Cerebellar cortex (tissue), 1 donor: ENCODE measurements around the gene ZNF616.
"Not testable (repeated sequence)": the region's sequence is repeated elsewhere in the genome, so short reads cannot be mapped to it uniquely, and the experiment has no call there.

ENCODE experiments used
- DNase-seq: peaks from one replicate; pipeline ENCODE4 v3.0.0-alpha.2; 2015; ENCODE audit warnings: low spot score

Gene ZNF616

DNA sequence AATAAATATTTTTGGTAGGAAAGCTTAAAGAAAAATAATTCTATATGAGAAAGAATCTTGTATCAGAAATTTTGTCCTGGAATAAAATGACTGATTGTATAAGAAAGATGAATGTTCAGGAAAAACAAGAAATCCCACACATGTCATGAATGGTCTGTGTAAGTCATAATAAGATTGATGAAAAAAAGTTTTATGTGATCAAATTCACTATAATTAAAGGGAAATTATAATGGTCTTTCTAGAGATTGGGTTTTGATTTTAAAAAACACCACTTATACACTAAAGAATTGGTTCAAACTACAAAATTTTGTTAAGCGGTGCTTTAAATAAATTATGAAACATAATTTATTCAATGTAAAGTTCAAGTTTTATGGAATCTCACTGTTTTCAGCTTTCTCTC is 37.0 kb downstream of the ZNF616 start:
- no peak for DNase-seq

DNA sequence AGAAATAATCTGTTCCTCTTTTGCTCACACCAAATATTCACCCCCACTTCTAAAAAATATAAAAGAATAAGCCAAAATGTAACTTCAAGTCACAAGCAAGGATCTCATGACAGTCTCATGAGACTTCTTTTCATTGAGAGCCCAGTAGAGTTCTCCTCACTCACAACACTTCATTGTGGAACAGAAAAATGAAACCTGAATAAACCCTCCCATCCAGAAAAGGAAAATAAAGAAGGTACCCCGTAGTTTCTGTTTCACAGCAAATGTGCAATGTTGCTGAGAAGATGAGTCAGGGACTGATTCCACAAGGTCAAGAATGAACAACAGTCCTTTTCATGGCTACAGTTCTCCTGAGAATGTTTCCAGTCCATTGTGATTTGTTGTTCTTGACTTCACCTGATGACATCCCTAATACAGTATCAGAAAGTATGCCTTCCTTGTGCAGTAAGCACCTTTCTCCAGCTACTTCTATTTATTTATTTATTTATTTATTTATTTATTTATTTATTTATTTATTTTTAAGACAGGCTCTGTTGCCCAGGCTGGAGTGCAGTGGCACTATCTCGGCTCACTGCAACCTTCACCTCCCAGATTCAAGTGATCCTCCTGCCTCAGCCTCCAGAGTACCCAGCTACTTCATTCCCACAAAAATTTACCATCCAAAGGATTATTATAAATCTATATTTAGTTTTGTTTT is 37.7 kb downstream of the ZNF616 start:
- no peak for DNase-seq

DNA sequence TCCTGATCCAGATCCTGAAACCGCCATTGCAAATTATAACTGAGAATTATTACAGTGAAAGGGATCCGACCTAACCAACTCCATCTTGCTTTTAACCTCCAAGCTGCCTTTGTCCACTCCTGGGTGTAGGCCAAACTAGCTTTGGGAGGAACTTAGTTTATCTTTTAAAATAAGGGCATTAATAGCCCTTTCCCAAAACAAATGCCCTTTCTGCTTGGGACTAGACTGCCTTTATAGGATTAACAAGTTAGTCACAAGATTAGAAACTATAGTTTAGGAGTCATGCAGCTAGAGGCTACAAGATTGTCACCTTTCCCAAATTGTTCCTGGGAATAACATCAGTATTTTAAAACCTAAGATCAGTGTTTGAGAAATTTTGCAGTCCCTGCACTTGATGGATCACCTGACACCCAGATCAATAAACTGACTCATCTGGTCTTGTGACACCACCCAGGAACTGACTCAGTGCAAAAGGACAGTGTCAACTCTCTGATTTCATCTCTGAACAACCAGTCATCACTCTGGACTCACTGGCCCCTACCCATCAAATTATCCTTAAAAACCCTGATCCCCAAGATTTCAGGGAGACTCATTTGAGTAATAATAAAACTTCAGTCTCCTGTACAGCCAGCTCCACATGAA is 40.1 kb downstream of the ZNF616 start:
- no peak for DNase-seq

DNA sequence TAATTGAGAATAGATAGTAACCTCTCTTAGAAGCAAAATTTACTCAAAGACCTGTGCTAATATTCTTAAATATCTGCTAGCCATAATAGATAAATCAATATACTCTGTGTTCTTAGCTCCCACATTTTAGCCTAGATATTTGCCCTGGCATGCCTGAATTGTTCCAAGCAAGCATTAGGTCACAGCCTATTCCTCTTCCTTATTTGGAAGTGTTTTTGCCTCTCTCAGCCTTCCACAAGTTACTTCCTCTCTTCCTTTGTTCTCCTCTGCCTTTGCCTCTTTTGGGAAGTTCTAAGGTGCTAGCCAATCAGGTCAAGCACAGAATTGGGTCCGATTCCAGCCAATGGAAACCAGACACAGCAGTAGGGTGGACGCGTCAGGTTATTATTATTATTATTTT is 43.3 kb downstream of the ZNF616 start:
- not testable (repeated sequence) for DNase-seq

DNA sequence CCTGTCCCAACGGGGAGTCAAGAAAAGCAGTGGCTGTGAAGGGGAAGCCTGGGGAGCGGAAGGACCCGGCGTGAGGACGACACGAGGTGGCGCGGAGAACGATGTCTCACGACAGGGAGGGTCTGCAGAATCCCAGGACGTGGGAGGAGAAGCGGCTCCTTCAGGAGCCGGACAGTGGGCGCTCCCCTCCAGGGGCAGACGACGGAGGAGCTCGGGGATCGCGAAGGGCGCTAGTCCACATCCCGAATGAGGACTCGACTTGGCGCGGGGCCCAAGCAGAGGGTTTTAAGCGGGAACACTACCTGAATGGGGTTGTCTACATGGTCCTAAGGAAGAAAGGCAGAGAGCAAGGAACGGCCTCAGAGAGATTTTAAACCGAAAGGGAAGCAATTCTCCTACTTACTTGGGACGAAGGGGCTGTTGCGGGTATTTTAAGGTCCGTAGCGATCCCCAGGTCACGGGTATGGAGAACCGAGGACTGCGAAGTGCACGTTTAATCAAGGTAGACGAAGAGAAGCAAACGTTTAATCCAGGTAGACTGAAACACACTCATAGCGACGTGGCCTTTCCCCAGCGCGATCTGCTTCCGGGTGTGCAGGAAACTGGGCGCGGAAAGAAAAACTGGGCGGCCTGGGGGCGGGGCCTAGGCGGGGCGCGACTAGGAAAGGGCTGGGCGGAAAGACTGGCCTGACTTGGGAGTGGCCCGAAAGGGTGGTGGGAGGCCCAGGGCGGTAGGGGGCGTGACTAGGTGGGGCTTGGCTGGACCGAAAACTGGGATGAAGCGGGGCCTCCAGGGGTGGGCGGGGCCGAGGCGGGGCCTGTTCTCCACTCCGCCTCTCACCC is 44.3 kb downstream of the ZNF616 start, which contains the start of gene ZNF841:
Gene ZNF841, minus strand, starts transcription at position 594 of the 843 bp plus-strand sequence. CDS start 10,964 bp downstream, outside the sequence.
- DNase-seq: peak; percentile 95

DNA sequence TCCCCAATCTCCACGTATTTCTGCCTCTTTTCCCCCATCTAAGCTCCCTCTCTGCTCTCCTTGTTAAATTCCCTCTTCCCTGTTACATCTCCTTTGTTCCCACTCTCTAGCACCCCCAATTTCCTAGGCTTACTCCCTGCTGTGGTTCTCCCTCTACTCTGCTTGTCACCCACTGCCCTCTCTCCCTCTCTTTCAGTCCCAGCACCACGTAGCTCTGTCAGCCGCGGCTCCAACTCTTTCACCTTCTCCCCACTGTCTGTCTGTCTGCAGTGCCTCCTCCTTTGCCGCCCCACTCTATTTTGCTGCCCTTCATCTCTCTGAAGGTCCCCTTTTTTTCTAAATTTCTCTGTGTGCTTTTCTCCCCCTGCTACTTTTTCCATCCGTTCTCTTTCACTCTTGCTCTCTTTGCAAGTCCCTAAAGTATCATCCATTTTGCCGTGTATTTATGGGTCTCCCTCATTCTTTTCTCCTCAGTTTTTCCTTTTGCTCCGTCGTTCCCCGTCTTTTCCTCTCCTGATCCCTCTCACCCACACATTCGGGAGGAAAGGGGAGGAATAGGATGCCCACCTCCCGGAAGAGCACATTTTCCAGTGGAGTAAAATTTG is 45.1 kb downstream of the ZNF616 start:
- no peak for DNase-seq

DNA sequence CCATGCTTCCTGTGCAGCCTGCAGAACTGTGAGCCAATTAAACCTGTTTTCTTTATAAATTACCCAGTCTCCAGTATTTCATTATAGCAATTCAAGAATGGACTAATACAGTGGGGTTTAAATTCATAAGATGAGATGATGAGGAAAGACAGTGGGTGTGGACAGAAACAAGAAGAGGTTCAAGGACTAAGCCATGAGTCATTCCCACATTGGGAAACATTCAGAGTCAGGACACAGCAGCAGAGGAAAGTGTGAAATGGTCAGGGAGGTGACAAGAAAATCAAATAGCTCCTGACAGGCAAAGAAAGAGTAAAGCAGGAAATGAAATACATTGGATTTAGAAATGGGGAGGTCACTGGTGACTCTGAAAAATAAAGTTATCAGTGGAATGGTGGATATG is 53.3 kb downstream of the ZNF616 start:
- DNase-seq: no peak

DNA sequence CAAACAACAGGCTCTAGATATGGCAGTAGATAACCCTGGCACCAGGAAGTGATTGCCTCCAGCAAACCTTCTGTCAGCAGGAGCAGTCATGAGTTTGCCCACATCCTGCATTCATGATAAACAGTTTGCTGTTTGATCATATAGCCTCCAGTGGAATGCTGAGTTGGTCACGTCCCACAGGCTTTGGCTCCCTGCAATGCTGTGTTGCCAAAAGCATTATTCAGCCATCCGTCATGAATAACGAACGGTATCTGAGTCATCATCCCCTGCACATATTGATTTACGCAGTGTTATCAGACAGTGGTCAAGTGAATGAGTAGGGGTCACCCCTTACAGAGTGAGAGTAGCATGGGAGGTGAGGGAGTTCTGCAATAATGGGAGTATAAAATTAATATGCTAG is 69.2 kb downstream of the ZNF616 start:
- no peak for DNase-seq

DNA sequence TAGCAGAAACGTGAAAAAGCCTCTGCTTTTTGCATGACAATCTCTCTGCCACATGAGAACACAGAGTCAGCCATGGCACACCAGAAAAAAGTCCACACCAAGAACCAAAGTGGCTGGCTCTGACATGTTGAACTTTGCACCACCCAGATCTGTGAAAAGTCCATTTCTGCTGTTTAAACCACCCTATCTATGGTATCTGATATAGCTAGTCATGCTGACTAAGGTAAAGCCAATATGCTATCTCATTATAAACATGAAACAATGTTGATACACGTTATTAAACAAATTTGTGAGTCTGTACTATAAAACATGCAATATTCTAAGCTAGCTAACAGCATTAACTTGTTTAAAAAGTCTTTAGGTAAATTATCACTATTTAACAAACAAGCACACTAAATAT is 70.1 kb downstream of the ZNF616 start:
- DNase-seq: no peak

DNA sequence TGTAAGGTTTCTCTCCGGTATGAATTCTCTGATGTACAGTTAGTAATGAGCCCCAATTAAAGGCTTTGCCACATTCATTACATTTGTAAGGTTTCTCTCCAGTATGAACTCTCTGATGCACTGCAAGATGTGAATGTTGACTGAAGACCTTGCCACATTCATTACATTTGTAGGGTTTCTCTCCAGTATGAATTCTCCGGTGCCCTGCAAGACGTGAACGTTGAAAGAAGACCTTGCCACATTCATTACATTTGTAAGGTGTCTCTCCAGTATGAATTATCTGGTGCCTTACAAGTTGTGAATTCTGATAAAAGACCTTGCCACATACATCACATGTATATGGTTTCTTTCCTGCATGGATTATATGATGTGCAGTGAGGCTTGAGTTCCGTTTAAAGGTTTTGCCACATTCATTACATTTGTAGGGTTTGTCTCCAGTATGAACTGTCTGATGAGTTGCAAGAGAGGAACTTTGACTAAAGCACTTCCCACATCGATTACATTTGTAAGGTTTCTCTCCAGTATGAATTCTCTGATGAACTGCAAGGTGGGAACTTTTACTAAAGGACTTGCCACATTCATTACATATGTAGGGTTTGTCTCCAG is 73.4 kb downstream of the ZNF616 start:
- no peak for DNase-seq

DNA sequence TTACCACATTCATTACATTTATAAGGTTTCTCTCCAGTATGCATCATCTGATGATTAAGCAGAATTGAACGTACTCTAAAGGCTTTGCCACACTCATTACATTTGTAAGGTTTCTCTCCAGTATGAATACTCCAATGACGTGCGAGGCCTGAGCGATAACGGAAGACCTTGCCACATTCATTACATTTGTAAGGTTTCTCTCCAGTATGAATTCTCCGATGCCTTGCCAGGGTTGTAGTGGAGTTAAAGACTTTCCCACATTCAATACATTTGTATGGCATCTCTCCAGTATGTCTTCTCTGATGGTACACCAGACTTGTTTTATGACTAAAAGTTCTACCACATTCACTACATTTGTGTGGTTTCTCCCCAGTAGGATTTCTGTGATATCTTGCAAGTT is 74.3 kb downstream of the ZNF616 start:
- DNase-seq: no peak
